ENCODE data around the gene RHOD. TPM values are rescaled to one million over a fixed set of nuclear protein-coding genes. Genes with fewer than 3 reads are reported as not detected.

Gene RHOD
- total and polyA plus RNA-seq, 10 of the 15 experiments (the other 5 are each of a cell fraction or from before 2014, with no cell fraction given), result 0.15 to 2.6 (median 1.9) TPM; not detected in 2

DNA sequence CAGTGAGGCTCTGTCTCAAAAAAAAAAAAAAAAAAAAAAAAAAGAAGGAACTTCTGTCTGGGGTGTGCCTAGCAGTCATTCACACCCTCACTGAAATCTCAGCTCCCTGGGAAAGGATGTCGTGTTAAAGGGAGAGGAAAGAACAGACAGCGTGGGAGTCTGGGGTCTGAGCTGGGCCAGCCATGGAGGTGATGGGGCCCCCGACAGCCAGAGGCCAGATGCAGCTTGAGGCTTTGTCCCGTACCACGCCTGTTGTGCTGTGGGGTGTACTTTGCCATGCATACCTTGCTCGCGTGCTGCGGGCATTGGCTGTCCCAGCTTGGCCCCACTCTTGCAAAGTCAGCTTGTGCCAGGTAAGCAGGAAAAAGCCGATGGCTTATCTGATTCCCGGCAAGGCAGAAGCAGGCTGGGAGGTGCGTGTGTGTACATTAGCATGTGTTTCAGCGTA lies 29.1 kb upstream of the RHOD start:
- peak; percentile 44 for FAIRE-seq
- peak; percentile 28 for ATAC-seq
- Histone ChIP-seq H3K79me2 (ENCODE audit: control insufficient read depth, insufficient read depth, low read length) (no peaks in the 10 kb centered on the region), H3K36me3 (ENCODE audit: control insufficient read depth in 2 of 2, insufficient read depth in 2 of 2, low read length in 1 of 2) (no peaks in the 10 kb centered on the region), H3K9ac (ENCODE audit: control insufficient read depth, insufficient read depth, low read length) (0 out of 2 replicates have a peak overlapping the region, but pooled peaks have one; percentile 3), H3K4me1 (ENCODE audit: control insufficient read depth, insufficient read depth, low read length) (peaks cover 63% of the 10 kb centered on the region), H3K4me2 (ENCODE audit: control insufficient read depth, insufficient read depth) (peak overlapping the region; percentile 93), H3K27ac (ENCODE audit: control insufficient read depth, insufficient read depth) (peak overlapping the region; percentile 27), H3K27me3 (replicated peaks in 1 of 2; ENCODE audit: control insufficient read depth in 2 of 2, insufficient read depth in 2 of 2, low read length in 1 of 2) (peaks cover 0 to 8% of the 10 kb centered on the region in 2 experiments; a peak in 3 of 4 replicates), H4K20me1 (ENCODE audit: control insufficient read depth, insufficient read depth) (no peaks in the 10 kb centered on the region), H3K4me3 (no peak overlapping the region), H3K9me3 (replicated peaks; ENCODE audit: control insufficient read depth, insufficient read depth, low read length) (no peaks in the 10 kb centered on the region; the same call in 2 of the 3 replicates), H2AFZ (ENCODE audit: control insufficient read depth, low read depth, low read length) (peak overlapping the region; percentile 6)
- SMC1A ChIA-PET (ENCODE audit: uncharacterized antibody, unreplicated experiment), result interaction anchor here (0.6 to 1.7 kb wide), 3 partner anchors 15 to 19 kb away, joined by 3 to 7 read pairs (median 3); no protein-coding TSS in a partner anchor
- in situ Hi-C loops (cut with MboI) (no loop called here), intact Hi-C loops (cut with micrococcal nuclease; ENCODE audit: unreplicated experiment) (no loop called here)
- POLR2A ChIA-PET, result interaction anchor here (0.6 to 1.0 kb wide), 3 partner anchors 82 to 332 kb away, joined by 3 to 8 read pairs (median 4); no protein-coding TSS in a partner anchor
- CTCF ChIA-PET, result interaction anchor here (0.5 to 3.2 kb wide), 6 partner anchors 19 to 1148 kb away, joined by 3 to 10 read pairs (median 3); no protein-coding TSS in a partner anchor
- DNase-seq (ENCODE audit: low read depth, low spot score), result no peak
- WGBS (ENCODE audit: insufficient coverage, insufficient replicate concordance, low lambda C conversion rate, missing lambda C conversion rate), result 18% methylated on average over 12 of the region's 12 CpGs
- no TSS peak for BruUV-seq (replicated peaks)
- RAD21 ChIA-PET (ENCODE audit: unreplicated experiment), result interaction anchor here (0.6 to 1.3 kb wide), 5 partner anchors 19 to 666 kb away, joined by 3 to 5 read pairs (median 4); no protein-coding TSS in a partner anchor
- TF ChIP-seq, protein P1, sequence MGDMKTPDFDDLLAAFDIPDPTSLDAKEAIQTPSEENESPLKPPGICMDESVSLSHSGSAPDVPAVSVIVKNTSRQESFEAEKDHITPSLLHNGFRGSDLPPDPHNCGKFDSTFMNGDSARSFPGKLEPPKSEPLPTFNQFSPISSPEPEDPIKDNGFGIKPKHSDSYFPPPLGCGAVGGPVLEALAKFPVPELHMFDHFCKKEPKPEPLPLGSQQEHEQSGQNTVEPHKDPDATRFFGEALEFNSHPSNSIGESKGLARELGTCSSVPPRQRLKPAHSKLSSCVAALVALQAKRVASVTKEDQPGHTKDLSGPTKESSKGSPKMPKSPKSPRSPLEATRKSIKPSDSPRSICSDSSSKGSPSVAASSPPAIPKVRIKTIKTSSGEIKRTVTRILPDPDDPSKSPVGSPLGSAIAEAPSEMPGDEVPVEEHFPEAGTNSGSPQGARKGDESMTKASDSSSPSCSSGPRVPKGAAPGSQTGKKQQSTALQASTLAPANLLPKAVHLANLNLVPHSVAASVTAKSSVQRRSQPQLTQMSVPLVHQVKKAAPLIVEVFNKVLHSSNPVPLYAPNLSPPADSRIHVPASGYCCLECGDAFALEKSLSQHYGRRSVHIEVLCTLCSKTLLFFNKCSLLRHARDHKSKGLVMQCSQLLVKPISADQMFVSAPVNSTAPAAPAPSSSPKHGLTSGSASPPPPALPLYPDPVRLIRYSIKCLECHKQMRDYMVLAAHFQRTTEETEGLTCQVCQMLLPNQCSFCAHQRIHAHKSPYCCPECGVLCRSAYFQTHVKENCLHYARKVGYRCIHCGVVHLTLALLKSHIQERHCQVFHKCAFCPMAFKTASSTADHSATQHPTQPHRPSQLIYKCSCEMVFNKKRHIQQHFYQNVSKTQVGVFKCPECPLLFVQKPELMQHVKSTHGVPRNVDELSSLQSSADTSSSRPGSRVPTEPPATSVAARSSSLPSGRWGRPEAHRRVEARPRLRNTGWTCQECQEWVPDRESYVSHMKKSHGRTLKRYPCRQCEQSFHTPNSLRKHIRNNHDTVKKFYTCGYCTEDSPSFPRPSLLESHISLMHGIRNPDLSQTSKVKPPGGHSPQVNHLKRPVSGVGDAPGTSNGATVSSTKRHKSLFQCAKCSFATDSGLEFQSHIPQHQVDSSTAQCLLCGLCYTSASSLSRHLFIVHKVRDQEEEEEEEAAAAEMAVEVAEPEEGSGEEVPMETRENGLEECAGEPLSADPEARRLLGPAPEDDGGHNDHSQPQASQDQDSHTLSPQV (IDR thresholded peaks at IDR 0.05), result no peak
- TF ChIP-seq ZNF384 (IDR thresholded peaks at IDR 0.05; ENCODE audit: borderline replicate concordance, low read depth, low read length) (peak; percentile 60; the same call in 1 of the 2 replicates), SUZ12 (IDR thresholded peaks at IDR 0.05; ENCODE audit: unreplicated experiment) (no peak), JUND (IDR thresholded peaks at IDR 0.05; ENCODE audit: low read depth, low read length) (no peak), NFYB (IDR thresholded peaks at IDR 0.05; ENCODE audit: insufficient read depth, low read depth, low read length) (no peak), MEF2B (IDR thresholded peaks at IDR 0.05; ENCODE audit: partially characterized antibody, poor library complexity, severe bottlenecking) (no peak), RAD51 (IDR thresholded peaks at IDR 0.05) (no peak), TCF12 (IDR thresholded peaks at IDR 0.05; ENCODE audit: low read depth, low read length) (peak; percentile 56; the same call in 1 of the 2 replicates), LARP7 (IDR thresholded peaks at IDR 0.05) (no peak), SMC3 (IDR thresholded peaks at IDR 0.05; ENCODE audit: borderline replicate concordance, low read length) (no peak)
- TF ChIP-seq, protein P2, sequence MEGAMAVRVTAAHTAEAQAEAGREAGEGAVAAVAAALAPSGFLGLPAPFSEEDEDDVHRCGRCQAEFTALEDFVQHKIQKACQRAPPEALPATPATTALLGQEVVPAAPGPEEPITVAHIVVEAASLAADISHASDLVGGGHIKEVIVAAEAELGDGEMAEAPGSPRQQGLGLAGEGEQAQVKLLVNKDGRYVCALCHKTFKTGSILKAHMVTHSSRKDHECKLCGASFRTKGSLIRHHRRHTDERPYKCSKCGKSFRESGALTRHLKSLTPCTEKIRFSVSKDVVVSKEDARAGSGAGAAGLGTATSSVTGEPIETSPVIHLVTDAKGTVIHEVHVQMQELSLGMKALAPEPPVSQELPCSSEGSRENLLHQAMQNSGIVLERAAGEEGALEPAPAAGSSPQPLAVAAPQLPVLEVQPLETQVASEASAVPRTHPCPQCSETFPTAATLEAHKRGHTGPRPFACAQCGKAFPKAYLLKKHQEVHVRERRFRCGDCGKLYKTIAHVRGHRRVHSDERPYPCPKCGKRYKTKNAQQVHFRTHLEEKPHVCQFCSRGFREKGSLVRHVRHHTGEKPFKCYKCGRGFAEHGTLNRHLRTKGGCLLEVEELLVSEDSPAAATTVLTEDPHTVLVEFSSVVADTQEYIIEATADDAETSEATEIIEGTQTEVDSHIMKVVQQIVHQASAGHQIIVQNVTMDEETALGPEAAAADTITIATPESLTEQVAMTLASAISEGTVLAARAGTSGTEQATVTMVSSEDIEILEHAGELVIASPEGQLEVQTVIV (IDR thresholded peaks at IDR 0.05; ENCODE audit: borderline replicate concordance, partially characterized antibody), result no peak
